Measurements from ENCODE around the gene GRIA1.

- no peak for TF ChIP-seq POLR2A (IDR thresholded peaks at IDR 0.05)
- no peak for TF ChIP-seq CTCF (IDR thresholded peaks at IDR 0.05)
Measured at GRCh38 chr5:153797484-153797883, 307.0 kb downstream of the GRIA1 start.
